Activated T-cell treated with anti-CD3 and anti-CD28 coated beads, Interleukin-2, amount 50 U/mL, for 48 hours (primary cell): ENCODE measurements around the gene MMP24.

Experiments
- DNase-seq, 2 experiments: peaks; one replicate each; pipeline ENCODE4 v3.0.0-alpha.2; 2020

Gene MMP24

GRCh38 chr20:35281506-35282101, 55.1 kb downstream of the MMP24 start:
- no peak for DNase-seq

- DNase-seq: no peak
Observed at GRCh38 chr20:35283441-35284266, 57.2 kb downstream of the MMP24 start.

GRCh38 chr20:35284267-35284991, 57.9 kb downstream of the MMP24 start, which contains the start of gene EIF6:
Gene EIF6, minus strand, starts transcription at chr20:35284772. Its CDS starts 285 bp downstream, at chr20:35284487.
- DNase-seq: peak; percentile 87 to 88

- no peak for DNase-seq
Observed at GRCh38 chr20:35284992-35285805, 58.7 kb downstream of the MMP24 start.

- DNase-seq: no peak
Observed at GRCh38 chr20:35285806-35286076, 59.3 kb downstream of the MMP24 start.

GRCh38 chr20:35286077-35286898, 59.8 kb downstream of the MMP24 start:
- no peak for DNase-seq

GRCh38 chr20:35286899-35287508, 60.5 kb downstream of the MMP24 start:
- DNase-seq: no peak

GRCh38 chr20:35287509-35288324, 61.2 kb downstream of the MMP24 start:
- no peak for DNase-seq

- no peak for DNase-seq
Observed at GRCh38 chr20:35288325-35289060, 62.0 kb downstream of the MMP24 start.

- no peak for DNase-seq
Observed at GRCh38 chr20:35290186-35290886, 63.8 kb downstream of the MMP24 start.

- no peak for DNase-seq
Observed at GRCh38 chr20:35290887-35291417, 64.5 kb downstream of the MMP24 start.

GRCh38 chr20:35291654-35292503, 65.4 kb downstream of the MMP24 start, which contains the start of gene FAM83C:
Gene FAM83C, minus strand, starts transcription at chr20:35292425. Its CDS starts 121 bp downstream, at chr20:35292304.
- DNase-seq: no peak

GRCh38 chr20:35292504-35293285, 66.2 kb downstream of the MMP24 start:
- DNase-seq: no peak

GRCh38 chr20:35293303-35294292, 67.1 kb downstream of the MMP24 start:
- no peak for DNase-seq

GRCh38 chr20:35294293-35294685, 67.8 kb downstream of the MMP24 start:
- no peak for DNase-seq

GRCh38 chr20:35295058-35295457, 68.6 kb downstream of the MMP24 start:
- DNase-seq: no peak
